Colonic mucosa (tissue), 4 donors: Measurements from ENCODE around the gene CFAP46. TPM values are rescaled to one million over a fixed set of nuclear protein-coding genes. Genes with fewer than 3 reads are reported as not detected.

ENCODE experiments used
- DNase-seq: peaks from one replicate; pipeline ENCODE4 v3.0.0-alpha.2; 2020
- H3K27ac ChIP-seq: fragments of 200-600 bp; one replicate; pipeline ENCODE4 v1.8.0; 2021
- H3K27me3 ChIP-seq: fragments of 200-600 bp; one replicate; pipeline ENCODE4 v1.8.0; 2021
- H3K36me3 ChIP-seq: fragments of 200-600 bp; one replicate; pipeline ENCODE4 v1.8.0; 2021
- H3K4me1 ChIP-seq: fragments of 200-600 bp; one replicate; pipeline ENCODE4 v1.8.0; 2021; ENCODE audit warnings: mild to moderate bottlenecking
- H3K4me3 ChIP-seq: fragments of 200-600 bp; one replicate; pipeline ENCODE4 v1.8.0; 2021
- H3K9ac ChIP-seq, 2 donors: one replicate each; pipeline ENCODE4 v1.7.0; 2013; ENCODE audit warnings: control low read depth in 2 of 2, low read depth in 2 of 2, low read length in 2 of 2
- H3K9me3 ChIP-seq: fragments of 200-600 bp; one replicate; pipeline ENCODE4 v1.8.0; 2021
- CTCF ChIP-seq: fragments of 200-600 bp; IDR thresholded peaks from one replicate; pipeline ENCODE4 v1.8.0; 2022; ENCODE audit warnings: antibody characterized with exemption, mild to moderate bottlenecking
- intact Hi-C: fragments of 100-400 bp; cut with DNase I; formaldehyde crosslinking; loops from one replicate; pipeline ENCODE4 v1.14.1; 2022
- total RNA-seq, 2 donors: library from RNA; stranded (reverse); fragmentation: NEBNext Ultra II Directional in 1 of 2; extraction: Animal tissue kit (Norgen Biotek cat#: 25700) in 1 of 2; gene quantifications; one replicate each; pipeline ENCODE4 v1.2.1, GENCODE V29; 2021
- donor health status: healthy.
- donor health status: DM: no; HTN: no; CAD: no.
- donor health status: DM: no; HTN: no; CAD: no.

Gene CFAP46
- total RNA-seq, 2 donors from 2014 or later = 0.13 TPM; not detected in 1

- no peaks in the 10 kb centered on the region for H3K36me3 ChIP-seq
- H3K27me3 ChIP-seq = no peaks in the 10 kb centered on the region
- H3K9ac ChIP-seq = no peak overlapping the region
- TF ChIP-seq CTCF = no peak
- intact Hi-C loops = no loop called here
- no peak overlapping the region for H3K4me3 ChIP-seq
- H3K4me1 ChIP-seq = no peaks in the 10 kb centered on the region
- peak; percentile 12 for DNase-seq
- H3K9me3 ChIP-seq = no peaks in the 10 kb centered on the region
- no peak overlapping the region for H3K27ac ChIP-seq
Measured at GRCh38 chr10:132850896-132851295, 91.5 kb downstream of the CFAP46 start.

GRCh38 chr10:132850246-132850645 is 92.1 kb downstream of the CFAP46 start:
- no peak overlapping the region for H3K27ac ChIP-seq
- no peak overlapping the region for H3K4me3 ChIP-seq
- TF ChIP-seq CTCF = no peak
- no peaks in the 10 kb centered on the region for H3K4me1 ChIP-seq
- intact Hi-C loops = no loop called here
- H3K36me3 ChIP-seq = no peaks in the 10 kb centered on the region
- H3K9ac ChIP-seq = no peak overlapping the region
- DNase-seq = peak; percentile 11
- no peaks in the 10 kb centered on the region for H3K9me3 ChIP-seq
- no peaks in the 10 kb centered on the region for H3K27me3 ChIP-seq

GRCh38 chr10:132849546-132850031 is 92.8 kb downstream of the CFAP46 start:
- no peak for DNase-seq
- Histone ChIP-seq H3K27me3 (no peaks in the 10 kb centered on the region), H3K4me3 (no peak overlapping the region), H3K9ac (no peak overlapping the region), H3K27ac (no peak overlapping the region), H3K9me3 (no peaks in the 10 kb centered on the region), H3K4me1 (no peaks in the 10 kb centered on the region), H3K36me3 (no peaks in the 10 kb centered on the region)
- no peak for TF ChIP-seq CTCF
- intact Hi-C loops = no loop called here

GRCh38 chr10:132848951-132849545 is 93.3 kb downstream of the CFAP46 start:
- no peaks in the 10 kb centered on the region for H3K27me3 ChIP-seq
- H3K9ac ChIP-seq = no peak overlapping the region
- H3K4me1 ChIP-seq = no peaks in the 10 kb centered on the region
- DNase-seq = no peak
- H3K36me3 ChIP-seq = no peaks in the 10 kb centered on the region
- intact Hi-C loops = no loop called here
- no peak overlapping the region for H3K4me3 ChIP-seq
- no peaks in the 10 kb centered on the region for H3K9me3 ChIP-seq
- no peak overlapping the region for H3K27ac ChIP-seq
- TF ChIP-seq CTCF = no peak

- no peak for TF ChIP-seq CTCF
- intact Hi-C loops = no loop called here
- Histone ChIP-seq H3K4me1 (no peaks in the 10 kb centered on the region), H3K9me3 (no peaks in the 10 kb centered on the region), H3K27ac (no peak overlapping the region), H3K27me3 (no peaks in the 10 kb centered on the region), H3K36me3 (no peaks in the 10 kb centered on the region), H3K4me3 (no peak overlapping the region), H3K9ac (no peak overlapping the region)
- DNase-seq = no peak
Measured at GRCh38 chr10:132848291-132848701, 94.1 kb downstream of the CFAP46 start.
